Measurements from ENCODE around the gene TMEM14A. TPM values are rescaled to one million over a fixed set of nuclear protein-coding genes. Genes with fewer than 3 reads are reported as not detected.
"Not testable (repeated sequence)": the region's sequence is repeated elsewhere in the genome, so short reads cannot be mapped to it uniquely, and the experiment has no call there.

TMEM14A gene
- total RNA-seq, 1 experiment from 2014 or later, result 45.6 TPM

DNA sequence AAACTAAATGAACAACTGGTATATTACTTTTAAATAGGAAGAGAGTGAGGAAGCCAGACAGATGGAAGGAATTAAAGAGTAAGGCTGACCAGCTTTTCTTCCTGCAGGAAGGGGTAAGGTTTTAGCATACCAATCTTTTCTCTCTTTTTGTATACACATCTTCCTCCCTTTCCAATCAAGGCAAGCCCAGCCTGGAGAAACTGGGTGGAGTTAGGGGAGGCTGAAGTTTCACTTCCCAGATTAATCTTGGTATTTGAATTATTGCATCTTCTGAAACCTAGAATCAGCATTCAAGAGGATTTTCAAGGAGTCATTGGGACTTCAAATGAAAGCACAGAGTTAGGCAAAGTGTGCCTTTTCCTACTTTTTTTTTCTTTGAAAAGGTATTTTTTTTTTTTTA lies 33.1 kb downstream of the TMEM14A start:
- intact Hi-C loops (cut with micrococcal nuclease; ENCODE audit: unreplicated experiment), result no loop called here
- TF ChIP-seq, protein P1, sequence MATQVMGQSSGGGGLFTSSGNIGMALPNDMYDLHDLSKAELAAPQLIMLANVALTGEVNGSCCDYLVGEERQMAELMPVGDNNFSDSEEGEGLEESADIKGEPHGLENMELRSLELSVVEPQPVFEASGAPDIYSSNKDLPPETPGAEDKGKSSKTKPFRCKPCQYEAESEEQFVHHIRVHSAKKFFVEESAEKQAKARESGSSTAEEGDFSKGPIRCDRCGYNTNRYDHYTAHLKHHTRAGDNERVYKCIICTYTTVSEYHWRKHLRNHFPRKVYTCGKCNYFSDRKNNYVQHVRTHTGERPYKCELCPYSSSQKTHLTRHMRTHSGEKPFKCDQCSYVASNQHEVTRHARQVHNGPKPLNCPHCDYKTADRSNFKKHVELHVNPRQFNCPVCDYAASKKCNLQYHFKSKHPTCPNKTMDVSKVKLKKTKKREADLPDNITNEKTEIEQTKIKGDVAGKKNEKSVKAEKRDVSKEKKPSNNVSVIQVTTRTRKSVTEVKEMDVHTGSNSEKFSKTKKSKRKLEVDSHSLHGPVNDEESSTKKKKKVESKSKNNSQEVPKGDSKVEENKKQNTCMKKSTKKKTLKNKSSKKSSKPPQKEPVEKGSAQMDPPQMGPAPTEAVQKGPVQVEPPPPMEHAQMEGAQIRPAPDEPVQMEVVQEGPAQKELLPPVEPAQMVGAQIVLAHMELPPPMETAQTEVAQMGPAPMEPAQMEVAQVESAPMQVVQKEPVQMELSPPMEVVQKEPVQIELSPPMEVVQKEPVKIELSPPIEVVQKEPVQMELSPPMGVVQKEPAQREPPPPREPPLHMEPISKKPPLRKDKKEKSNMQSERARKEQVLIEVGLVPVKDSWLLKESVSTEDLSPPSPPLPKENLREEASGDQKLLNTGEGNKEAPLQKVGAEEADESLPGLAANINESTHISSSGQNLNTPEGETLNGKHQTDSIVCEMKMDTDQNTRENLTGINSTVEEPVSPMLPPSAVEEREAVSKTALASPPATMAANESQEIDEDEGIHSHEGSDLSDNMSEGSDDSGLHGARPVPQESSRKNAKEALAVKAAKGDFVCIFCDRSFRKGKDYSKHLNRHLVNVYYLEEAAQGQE (IDR thresholded peaks at IDR 0.05; ENCODE audit: insufficient read depth in 1 of 2, low read depth in 2 of 2, low read length in 1 of 2), result no peak
- TF ChIP-seq TCF7L2 (IDR thresholded peaks at IDR 0.05; ENCODE audit: low read depth, low read length), result no peak
- no peak for TF ChIP-seq SIN3A (IDR thresholded peaks at IDR 0.05; ENCODE audit: borderline replicate concordance, insufficient read depth, low read depth, low read length)
- TF ChIP-seq, protein P2, sequence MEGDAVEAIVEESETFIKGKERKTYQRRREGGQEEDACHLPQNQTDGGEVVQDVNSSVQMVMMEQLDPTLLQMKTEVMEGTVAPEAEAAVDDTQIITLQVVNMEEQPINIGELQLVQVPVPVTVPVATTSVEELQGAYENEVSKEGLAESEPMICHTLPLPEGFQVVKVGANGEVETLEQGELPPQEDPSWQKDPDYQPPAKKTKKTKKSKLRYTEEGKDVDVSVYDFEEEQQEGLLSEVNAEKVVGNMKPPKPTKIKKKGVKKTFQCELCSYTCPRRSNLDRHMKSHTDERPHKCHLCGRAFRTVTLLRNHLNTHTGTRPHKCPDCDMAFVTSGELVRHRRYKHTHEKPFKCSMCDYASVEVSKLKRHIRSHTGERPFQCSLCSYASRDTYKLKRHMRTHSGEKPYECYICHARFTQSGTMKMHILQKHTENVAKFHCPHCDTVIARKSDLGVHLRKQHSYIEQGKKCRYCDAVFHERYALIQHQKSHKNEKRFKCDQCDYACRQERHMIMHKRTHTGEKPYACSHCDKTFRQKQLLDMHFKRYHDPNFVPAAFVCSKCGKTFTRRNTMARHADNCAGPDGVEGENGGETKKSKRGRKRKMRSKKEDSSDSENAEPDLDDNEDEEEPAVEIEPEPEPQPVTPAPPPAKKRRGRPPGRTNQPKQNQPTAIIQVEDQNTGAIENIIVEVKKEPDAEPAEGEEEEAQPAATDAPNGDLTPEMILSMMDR (IDR thresholded peaks at IDR 0.05), result no peak
- no peak for TF ChIP-seq POLR2AphosphoS5 (IDR thresholded peaks at IDR 0.05; ENCODE audit: low read depth, low read length)
- H3K27ac ChIP-seq (ENCODE audit: low read length), result no peak overlapping the region
- no peak for ATAC-seq
- ChIA-PET CTCF (no interaction called here), POLR2A (no interaction called here)
- no peaks in the 10 kb centered on the region for H3K36me3 ChIP-seq (ENCODE audit: control insufficient read depth, insufficient read depth, low read length)
- in situ Hi-C loops (cut with HindIII; ENCODE audit: low pct_unique_long_range_greater_than_20kb, low sequenced_read_pairs), result no loop called here
- no peaks in the 10 kb centered on the region for H3K4me1 ChIP-seq (ENCODE audit: control insufficient read depth, insufficient read depth, low read length)
- BruUV-seq (replicated peaks), result no TSS peak
- H3K9me3 ChIP-seq (ENCODE audit: control insufficient read depth, insufficient read depth, low read depth, low read length), result peaks cover 4% of the 10 kb centered on the region; the same call in 1 of the 2 replicates
- no peak for DNase-seq (ENCODE audit: low read depth, low spot score)
- no peak overlapping the region for H3K4me3 ChIP-seq (ENCODE audit: low read depth in 2 of 2, low read length in 2 of 2)
- peaks cover 12% of the 10 kb centered on the region for H3K27me3 ChIP-seq (ENCODE audit: control insufficient read depth, insufficient read depth, low read length)

DNA sequence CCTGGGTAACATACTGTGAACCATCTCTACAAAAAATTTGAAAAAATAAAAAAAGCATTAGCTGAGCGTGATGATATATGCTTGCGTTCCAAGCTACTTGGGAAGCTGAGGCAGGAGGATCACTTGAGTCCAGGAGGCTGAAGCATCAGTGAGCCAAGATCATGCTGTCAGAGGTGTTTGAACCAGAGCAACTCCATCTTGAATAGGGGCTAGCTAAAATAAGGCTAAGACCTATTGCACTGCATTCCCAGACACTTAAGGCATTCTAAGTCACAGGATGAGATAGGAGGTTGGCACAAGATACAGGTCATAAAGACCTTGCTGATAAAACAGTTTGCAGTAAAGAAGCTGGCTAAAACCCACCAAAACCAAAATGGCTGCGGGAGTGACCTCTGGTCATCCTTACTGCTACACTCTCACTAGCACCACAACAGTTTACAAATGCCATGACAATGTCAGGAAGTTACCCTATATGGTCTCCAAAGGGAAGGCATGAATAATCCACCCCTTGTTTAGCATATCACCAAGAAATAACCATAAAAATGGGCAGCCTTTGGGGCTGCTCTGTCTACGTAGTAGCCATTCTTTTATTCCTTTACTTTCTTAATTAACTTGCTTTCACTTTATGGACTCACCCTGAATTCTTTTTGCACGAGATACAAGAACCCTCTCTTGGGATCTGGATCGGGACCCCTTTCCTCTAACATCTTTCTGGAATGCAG lies 34.0 kb downstream of the TMEM14A start:
- POLR2A ChIA-PET; BruUV-seq (replicated peaks); CTCF ChIA-PET; H3K9me3 ChIP-seq (ENCODE audit: control insufficient read depth, insufficient read depth, low read depth, low read length); in situ Hi-C loops (cut with HindIII; ENCODE audit: low pct_unique_long_range_greater_than_20kb, low sequenced_read_pairs); intact Hi-C loops (cut with micrococcal nuclease; ENCODE audit: unreplicated experiment); H3K4me3 ChIP-seq (ENCODE audit: low read depth in 2 of 2, low read length in 2 of 2); H3K36me3 ChIP-seq (ENCODE audit: control insufficient read depth, insufficient read depth, low read length); H3K4me1 ChIP-seq (ENCODE audit: control insufficient read depth, insufficient read depth, low read length); ATAC-seq; H3K27ac ChIP-seq (ENCODE audit: low read length); DNase-seq (ENCODE audit: low read depth, low spot score): not testable (repeated sequence)
- peaks cover 12% of the 10 kb centered on the region for H3K27me3 ChIP-seq (ENCODE audit: control insufficient read depth, insufficient read depth, low read length)

DNA sequence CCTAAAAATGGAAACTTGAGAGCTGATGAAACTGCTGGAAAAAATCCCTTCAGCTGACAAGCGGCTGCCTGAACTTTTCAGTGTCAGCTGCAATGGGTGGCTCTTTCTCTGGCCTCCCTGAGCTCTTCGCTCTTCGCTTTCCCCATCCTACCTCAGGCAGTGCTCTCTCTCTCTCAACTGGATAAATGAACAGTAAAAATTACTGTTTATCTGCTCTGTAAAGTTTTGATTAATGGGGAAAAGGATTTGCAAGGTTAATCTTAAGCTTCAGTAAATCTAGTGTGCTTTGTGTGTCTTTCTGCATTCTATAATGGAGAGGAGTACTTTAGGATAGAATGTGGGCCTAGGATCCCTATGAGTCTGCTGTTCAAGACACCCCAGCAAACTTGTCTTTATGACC lies 35.1 kb downstream of the TMEM14A start:
- ChIA-PET CTCF (no interaction called here), POLR2A (no interaction called here)
- ATAC-seq, result no peak
- in situ Hi-C loops (cut with HindIII; ENCODE audit: low pct_unique_long_range_greater_than_20kb, low sequenced_read_pairs), result no loop called here
- no peaks in the 10 kb centered on the region for H3K36me3 ChIP-seq (ENCODE audit: control insufficient read depth, insufficient read depth, low read length)
- no peak overlapping the region for H3K4me3 ChIP-seq (ENCODE audit: low read depth in 2 of 2, low read length in 2 of 2)
- TF ChIP-seq SIN3A (IDR thresholded peaks at IDR 0.05; ENCODE audit: borderline replicate concordance, insufficient read depth, low read depth, low read length), result no peak
- TF ChIP-seq POLR2AphosphoS5 (IDR thresholded peaks at IDR 0.05; ENCODE audit: low read depth, low read length), result no peak
- no peak for TF ChIP-seq TCF7L2 (IDR thresholded peaks at IDR 0.05; ENCODE audit: low read depth, low read length)
- TF ChIP-seq, protein P1 (IDR thresholded peaks at IDR 0.05; ENCODE audit: insufficient read depth in 1 of 2, low read depth in 2 of 2, low read length in 1 of 2), result no peak
- TF ChIP-seq, protein P2 (IDR thresholded peaks at IDR 0.05), result no peak
- peaks cover 4% of the 10 kb centered on the region; the same call in 1 of the 2 replicates for H3K9me3 ChIP-seq (ENCODE audit: control insufficient read depth, insufficient read depth, low read depth, low read length)
- peaks cover 12% of the 10 kb centered on the region for H3K27me3 ChIP-seq (ENCODE audit: control insufficient read depth, insufficient read depth, low read length)
- no peaks in the 10 kb centered on the region for H3K4me1 ChIP-seq (ENCODE audit: control insufficient read depth, insufficient read depth, low read length)
- no peak for DNase-seq (ENCODE audit: low read depth, low spot score)
- intact Hi-C loops (cut with micrococcal nuclease; ENCODE audit: unreplicated experiment), result no loop called here
- BruUV-seq (replicated peaks), result no TSS peak
- no peak overlapping the region for H3K27ac ChIP-seq (ENCODE audit: low read length)
